HG03571 (cell line): Measurements from ENCODE around the gene WNT9B.
"Not testable (repeated sequence)": the region's sequence is repeated elsewhere in the genome, so short reads cannot be mapped to it uniquely, and the experiment has no call there.

ENCODE experiments used
- ATAC-seq: cut with Tn5 transposase; IDR thresholded peaks from one replicate; pipeline ENCODE4 v1.9.1; 2021; ENCODE audit not compliant: unreplicated experiment

Gene WNT9B

GRCh38 chr17:46821482-46822387 is 29.6 kb upstream of the WNT9B start:
- no peak for ATAC-seq

DNA sequence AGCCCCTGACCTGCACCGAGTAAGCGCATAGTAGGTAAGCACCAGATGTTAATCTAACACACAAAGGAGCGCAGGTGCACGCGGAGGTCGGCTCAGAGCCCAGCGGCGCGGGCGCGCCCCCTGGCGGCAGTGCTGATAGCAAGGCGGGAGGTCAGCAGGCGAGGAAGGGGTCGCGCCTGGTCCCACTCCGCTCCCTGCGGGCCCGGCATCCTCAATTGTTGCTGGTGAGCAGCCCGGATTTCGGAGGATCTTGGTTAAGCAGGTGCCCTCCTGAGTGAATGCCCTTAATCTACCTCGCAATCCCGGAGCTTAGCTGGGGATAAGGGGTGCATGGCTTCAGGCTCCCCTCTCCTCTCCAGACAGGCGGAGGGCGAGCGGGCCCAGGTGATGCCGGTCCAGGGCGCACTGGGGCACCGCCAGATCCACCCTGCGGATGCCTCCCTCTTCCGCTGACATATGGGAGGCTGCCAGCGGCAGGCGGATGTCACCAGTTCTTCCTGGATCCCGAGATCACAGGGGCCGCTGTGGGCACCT is 28.9 kb upstream of the WNT9B start:
- ATAC-seq: no peak

DNA sequence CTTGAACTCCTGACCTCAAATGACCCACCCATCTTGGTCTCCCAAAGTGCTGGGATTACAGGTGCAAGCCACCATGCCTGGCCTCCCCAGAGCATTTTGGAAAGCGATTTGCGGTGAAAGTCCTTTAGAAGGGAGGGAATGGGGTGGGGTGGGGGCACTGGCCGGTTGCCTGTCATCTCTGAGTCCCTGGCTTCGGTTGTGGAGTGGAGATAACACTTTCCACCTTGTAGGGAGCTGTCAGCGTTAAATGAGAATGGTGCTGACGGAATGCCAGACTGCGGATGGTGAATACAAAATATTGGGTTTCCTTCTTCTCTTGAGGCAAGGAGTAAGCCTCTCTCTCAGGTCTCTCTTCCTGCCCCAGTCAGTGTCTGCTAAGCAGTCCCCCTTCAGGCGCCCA is 27.7 kb upstream of the WNT9B start:
- no peak for ATAC-seq

DNA sequence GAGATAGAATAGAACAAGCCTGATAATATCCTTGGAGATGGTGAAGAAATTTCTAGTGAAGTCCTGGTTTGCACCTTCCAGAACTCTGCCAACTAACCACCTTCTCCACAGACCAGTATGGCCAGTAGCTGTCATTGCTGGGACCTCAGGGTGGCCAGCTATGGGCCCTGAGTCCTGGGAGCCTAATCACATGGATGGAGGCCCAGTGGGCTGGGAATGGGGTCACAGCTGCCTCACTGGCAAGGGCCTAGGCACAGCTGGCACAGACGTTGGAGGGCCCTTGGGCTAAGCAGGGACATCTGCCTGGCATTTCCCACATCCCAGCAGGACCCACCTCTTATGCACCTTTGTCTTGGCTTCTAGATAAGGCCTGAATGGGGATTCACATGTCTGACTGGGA is 25.3 kb upstream of the WNT9B start:
- ATAC-seq: no peak

- ATAC-seq: no peak
Measured at GRCh38 chr17:46827274-46827673, 24.1 kb upstream of the WNT9B start.

DNA sequence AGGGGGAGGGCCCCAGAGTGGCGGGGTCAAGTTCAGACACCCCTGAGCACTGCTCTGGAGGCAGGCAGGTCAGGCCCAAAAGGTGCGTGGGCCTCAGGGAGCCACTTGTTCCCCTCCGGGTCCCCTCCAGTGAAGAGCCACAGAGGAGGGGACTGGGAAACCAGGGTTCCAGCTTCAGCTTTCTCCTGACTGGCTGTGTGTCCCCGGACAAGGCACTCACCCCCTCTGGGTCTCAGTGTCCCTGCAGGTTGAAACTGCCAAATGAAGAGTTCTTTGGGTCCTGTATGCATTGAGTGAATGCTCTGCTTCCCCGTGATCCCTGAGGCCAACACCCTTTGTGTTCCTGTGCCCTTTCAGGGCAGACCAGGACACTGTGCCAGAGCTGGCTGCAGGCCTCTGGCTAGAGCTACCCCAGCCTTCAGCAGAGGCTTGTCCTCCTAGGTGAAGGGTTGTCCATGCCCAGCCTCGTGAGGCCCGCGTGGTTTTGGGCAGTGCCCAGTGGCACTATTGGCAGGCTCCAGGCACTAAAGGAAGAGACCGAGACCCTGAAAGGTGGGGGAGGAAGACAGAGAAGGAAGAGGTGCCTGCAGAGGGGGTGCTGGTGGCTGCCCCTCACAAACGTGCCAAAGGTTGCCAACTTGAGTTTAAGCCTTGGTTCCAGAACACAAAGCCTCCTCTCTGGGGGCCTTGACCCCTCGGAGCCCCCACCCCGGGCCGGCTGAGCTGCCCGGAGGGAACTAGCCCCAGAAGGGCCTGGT is 19.6 kb upstream of the WNT9B start:
- ATAC-seq: no peak

DNA sequence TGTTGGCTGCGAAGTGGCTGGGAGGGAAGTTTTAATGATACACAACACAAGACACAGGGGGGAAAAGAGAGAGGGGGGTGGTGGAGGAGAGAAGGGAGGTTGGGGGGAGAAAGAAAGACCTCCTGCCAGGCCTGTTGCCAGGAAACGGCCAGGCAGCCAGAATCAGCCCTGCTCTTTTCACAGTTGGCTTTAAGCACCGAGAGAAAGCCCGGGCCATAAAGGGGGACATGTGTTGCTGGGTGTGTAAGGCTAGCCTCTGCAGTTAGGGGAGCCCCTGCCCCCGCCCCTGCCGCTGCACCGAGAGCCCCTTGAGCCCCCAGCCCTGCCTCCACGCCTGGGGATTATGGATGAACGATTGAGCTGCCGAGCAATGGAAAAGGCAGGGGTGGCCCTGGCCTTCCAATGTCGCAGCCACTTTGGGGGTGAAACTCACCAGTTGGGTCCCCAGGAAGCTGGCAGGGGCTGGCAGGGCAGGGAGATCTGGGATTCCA is 19.0 kb upstream of the WNT9B start:
- ATAC-seq: no peak

GRCh38 chr17:46832945-46833839 is 18.2 kb upstream of the WNT9B start:
- no peak for ATAC-seq

GRCh38 chr17:46833840-46834208 is 17.6 kb upstream of the WNT9B start:
- ATAC-seq: no peak

- no peak for ATAC-seq
Measured at GRCh38 chr17:46834846-46835245, 16.5 kb upstream of the WNT9B start.

DNA sequence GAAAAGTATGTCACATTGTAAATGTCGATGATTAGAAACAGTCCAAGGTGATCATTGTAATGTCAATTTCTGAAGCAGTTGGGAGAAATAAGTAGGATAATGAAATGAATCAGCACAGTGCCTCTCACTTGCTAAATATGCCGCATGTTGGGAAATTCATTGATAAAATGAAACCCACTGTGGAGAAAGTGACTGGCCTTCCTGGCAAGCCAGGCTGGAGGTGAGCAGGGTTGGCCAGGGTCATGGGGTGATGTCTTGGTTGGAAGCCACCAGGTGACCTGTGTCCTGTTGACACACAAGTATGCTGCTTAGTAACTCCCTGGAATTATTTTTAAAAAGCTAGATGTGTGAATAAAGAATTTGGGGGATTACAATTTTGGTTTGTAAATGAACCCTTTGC is 14.9 kb upstream of the WNT9B start:
- no peak for ATAC-seq

DNA sequence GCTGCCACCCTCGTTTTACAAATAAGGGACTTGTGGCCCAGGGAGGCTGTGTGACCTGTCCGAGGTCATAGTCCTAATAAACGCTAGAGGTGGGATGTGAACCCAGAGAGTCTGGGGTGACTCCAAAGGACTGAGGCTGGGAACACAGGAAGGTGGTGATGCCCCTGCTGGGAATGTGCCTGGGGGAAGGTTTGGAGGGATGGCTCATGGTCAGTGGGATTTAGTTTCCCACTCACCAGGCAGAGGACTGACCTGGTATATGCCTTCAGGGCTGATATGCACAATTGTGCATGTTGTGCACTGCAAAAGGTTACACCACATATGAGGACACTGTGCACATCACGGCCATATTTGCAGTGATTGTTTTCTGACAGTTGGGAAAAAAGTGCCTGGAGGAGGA is 13.9 kb upstream of the WNT9B start:
- ATAC-seq: no peak

DNA sequence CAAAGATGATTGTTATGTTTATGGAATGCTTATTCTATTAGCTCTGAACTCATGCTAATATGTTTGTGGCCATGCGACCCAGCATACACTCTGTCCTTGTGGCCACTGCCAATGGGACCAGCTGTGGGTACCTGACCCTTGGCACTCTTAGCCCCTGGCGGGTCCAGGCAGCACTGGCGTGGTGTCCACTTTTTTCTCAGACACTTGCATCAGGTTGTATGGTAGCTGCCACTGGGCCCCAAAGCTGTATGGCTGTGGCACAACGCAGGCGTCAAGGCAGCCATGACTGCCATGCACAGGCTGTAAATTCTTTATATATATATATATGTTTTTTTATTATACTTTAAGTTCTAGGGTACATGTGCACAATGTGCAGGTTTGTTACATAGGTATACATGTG is 12.2 kb upstream of the WNT9B start:
- ATAC-seq: no peak

GRCh38 chr17:46840596-46840995 is 10.8 kb upstream of the WNT9B start:
- not testable (repeated sequence) for ATAC-seq

- no peak for ATAC-seq
Measured at GRCh38 chr17:46841561-46842379, 9.6 kb upstream of the WNT9B start.

DNA sequence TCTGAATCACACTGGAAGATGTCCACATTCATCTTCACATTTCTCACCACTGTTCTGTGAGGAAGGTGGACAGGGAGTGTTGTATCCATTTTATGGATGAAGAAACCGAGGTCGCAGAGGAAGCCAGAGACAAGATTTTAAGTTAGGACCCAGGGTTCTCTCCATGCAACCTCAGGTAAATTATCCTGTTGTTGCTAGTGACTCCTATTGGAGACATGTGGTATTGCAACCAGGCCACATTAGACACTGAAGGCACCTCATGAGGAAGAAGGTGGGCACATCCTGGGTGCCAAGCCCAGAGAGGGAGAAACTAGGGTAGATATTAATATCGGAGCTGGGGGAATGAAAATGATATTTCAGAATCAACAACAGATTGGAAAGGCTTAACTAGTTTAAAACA is 8.5 kb upstream of the WNT9B start:
- ATAC-seq: no peak

DNA sequence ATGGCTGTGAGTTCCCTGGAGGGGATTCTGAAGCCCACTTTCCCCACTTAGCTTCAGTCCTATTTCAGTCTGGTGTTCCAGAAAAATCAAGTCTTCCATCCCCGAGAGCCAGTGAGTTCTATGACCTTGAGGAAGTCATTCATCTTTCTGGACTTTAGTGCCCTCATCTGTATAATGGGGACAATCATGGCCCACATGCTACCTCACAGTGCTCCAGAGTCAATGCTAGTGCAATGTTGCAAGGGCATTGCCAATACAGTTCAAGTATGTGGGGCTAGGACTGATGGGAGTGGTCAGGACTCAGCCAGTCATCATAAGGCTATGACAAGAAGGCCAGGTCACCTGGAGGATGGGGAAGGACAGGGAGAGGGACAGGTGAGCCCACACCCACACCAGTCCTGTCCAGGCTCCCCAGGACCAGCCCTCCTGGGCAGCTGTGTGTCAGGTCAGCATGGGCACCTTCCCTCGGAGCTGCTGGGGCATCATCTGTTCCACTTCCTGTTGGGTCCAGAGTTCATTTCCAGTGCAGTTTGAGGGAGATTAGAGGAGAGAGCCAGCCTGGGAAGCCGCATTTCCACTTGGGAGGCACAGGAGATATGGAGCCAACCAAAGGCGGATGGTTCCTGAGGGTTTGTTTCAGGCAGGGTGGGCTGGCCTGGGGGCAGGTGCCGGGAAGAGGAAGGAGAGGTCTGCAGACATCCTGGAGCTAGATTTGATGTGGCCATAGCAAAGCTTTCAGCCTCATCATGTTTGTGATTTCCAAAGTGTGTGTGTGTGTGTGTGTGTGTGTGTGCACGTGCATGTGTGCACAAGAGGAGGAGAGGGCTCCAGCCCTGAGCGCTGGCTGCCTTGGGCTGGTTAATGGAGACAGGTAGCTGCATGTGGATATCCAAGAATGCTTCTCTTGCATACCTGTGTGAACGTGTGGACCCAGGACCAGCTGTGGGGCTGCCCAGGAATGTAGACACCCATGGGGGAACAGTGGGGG is 3.9 kb upstream of the WNT9B start:
- ATAC-seq: no peak

- ATAC-seq: no peak
Measured at GRCh38 chr17:46848534-46848933, 2.8 kb upstream of the WNT9B start.

DNA sequence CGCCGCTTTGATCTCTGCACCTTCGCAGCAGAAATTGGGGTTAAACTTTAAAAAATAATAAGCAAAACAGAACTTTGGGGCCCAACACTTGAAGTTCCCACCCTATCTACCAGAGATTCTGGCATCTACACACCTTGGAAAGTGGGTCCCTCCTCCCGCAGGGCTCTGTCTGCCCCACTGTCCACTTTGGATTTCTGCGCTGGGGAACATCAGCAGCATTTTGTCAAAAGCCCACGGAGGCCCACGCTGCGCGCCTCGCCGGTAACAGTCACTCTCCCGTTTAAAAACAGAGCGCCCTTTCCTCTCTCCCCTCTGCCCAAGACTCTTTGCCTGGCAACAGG is 725 bp upstream of the WNT9B start:
- no peak for ATAC-seq
